ENCODE data around the gene TXNRD2.

DNA sequence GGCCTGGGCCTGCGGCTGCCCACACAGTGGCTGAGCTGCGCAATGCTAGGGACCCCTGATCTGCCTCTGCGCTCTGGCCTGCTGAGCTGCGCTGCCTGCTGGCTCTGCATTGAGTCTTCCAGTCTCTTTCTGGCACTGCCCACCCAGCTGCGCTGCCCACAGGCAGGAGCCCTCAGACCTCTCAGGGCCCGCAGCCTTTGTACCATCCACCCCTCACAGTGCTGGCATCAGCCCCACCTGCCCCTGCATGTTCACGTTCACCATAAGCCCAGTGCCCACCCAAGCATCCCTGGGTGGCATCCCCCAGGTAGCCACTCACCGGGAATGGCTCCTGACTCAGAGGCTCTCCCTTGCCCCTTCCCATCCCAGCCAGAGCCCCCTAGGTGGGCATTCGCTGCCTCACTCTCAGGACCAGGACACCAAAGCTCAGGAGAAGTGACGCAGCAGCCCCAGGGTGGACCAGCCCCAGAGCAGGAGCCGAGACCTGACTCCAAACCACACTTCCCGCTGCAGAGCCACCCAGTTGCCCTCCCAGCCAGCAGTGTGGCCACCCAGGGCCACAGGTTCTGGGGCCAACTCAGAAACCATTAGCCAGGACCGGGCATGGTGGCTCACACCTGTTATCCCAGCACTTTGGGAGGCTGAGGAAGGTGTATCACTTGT, 21.8 kb downstream of the TXNRD2 start:
- TF ChIP-seq CTCF (IDR thresholded peaks at IDR 0.05), result no peak
- no peak for TF ChIP-seq POLR2A (IDR thresholded peaks at IDR 0.05)
- no peak for TF ChIP-seq EP300 (IDR thresholded peaks at IDR 0.05)
- TF ChIP-seq POLR2AphosphoS5 (IDR thresholded peaks at IDR 0.05), result no peak
